H9 (cell line): ENCODE results near the gene RNF126. TPM values are rescaled to one million over a fixed set of nuclear protein-coding genes. Genes with fewer than 3 reads are reported as not detected.

Source experiments
- DNase-seq: peaks from one replicate; pipeline ENCODE4 v3.0.0-alpha.2; 2017
- H2AFZ ChIP-seq: one replicate; pipeline ENCODE4 v1.6.1; 2013; ENCODE audit warnings: mild to moderate bottlenecking, low read length, control low read depth, moderate library complexity
- H2AK5ac ChIP-seq: 2 replicates; pipeline ENCODE4 v1.6.1; 2013; ENCODE audit warnings: low read length, control low read depth, mixed read lengths; ENCODE audit not compliant: insufficient read length
- H2BK120ac ChIP-seq: one replicate; pipeline ENCODE4 v1.6.1; 2013; ENCODE audit warnings: low read depth, mild to moderate bottlenecking, low read length, control low read depth, inconsistent platforms; ENCODE audit not compliant: poor library complexity, severe bottlenecking
- H2BK12ac ChIP-seq: 2 replicates; pipeline ENCODE4 v1.6.1; 2013; ENCODE audit warnings: low read length, control low read depth, mixed read lengths, low read depth; ENCODE audit not compliant: insufficient read length
- H2BK15ac ChIP-seq: 2 replicates; pipeline ENCODE4 v1.6.1; 2013; ENCODE audit warnings: low read depth, low read length, control low read depth
- H2BK20ac ChIP-seq: one replicate; pipeline ENCODE4 v1.6.1; 2013; ENCODE audit warnings: low read depth, mild to moderate bottlenecking, low read length, control low read depth, inconsistent platforms; ENCODE audit not compliant: poor library complexity, severe bottlenecking
- H2BK5ac ChIP-seq: 2 replicates; pipeline ENCODE4 v1.6.1; 2013; ENCODE audit warnings: low read length, control low read depth, mixed read lengths; ENCODE audit not compliant: insufficient read length
- H3K14ac ChIP-seq: 2 replicates; pipeline ENCODE4 v1.6.1; 2013; ENCODE audit warnings: low read length, control low read depth; ENCODE audit not compliant: insufficient read depth
- H3K18ac ChIP-seq: 2 replicates; pipeline ENCODE4 v1.6.1; 2013; ENCODE audit warnings: low read depth, mild to moderate bottlenecking, mixed read lengths, low read length, control low read depth; ENCODE audit not compliant: insufficient read length
- H3K23ac ChIP-seq: 2 replicates; pipeline ENCODE4 v1.6.1; 2013; ENCODE audit warnings: low read length, control low read depth, mixed read lengths, low read depth; ENCODE audit not compliant: insufficient read length
- H3K23me2 ChIP-seq: 2 replicates; pipeline ENCODE4 v1.6.1; 2013; ENCODE audit warnings: low read depth, mild to moderate bottlenecking, mixed read lengths, low read length, control low read depth; ENCODE audit not compliant: insufficient read length, poor library complexity, severe bottlenecking
- H3K27ac ChIP-seq: 2 replicates; pipeline ENCODE4 v1.5.1; 2013; ENCODE audit warnings: low read length, control low read depth, mixed read lengths, low read depth; ENCODE audit not compliant: insufficient read length
- H3K27me3 ChIP-seq: 2 replicates; pipeline ENCODE4 v1.6.1; 2013; ENCODE audit warnings: low read length, control low read depth, inconsistent platforms; ENCODE audit not compliant: insufficient read depth
- H3K4ac ChIP-seq: 2 replicates; pipeline ENCODE4 v1.6.1; 2013; ENCODE audit warnings: low read depth, mild to moderate bottlenecking, control low read depth, inconsistent platforms, low read length, moderate library complexity
- H3K4me1 ChIP-seq: 2 replicates; pipeline ENCODE4 v1.6.1; 2013; ENCODE audit warnings: low read length, control low read depth, inconsistent platforms; ENCODE audit not compliant: insufficient read depth
- H3K4me2 ChIP-seq: 2 replicates; pipeline ENCODE4 v1.6.1; 2013; ENCODE audit warnings: low read length, control low read depth, mixed read lengths; ENCODE audit not compliant: insufficient read length, insufficient read depth
- H3K56ac ChIP-seq: 2 replicates; pipeline ENCODE4 v1.6.1; 2013; ENCODE audit warnings: low read depth, mild to moderate bottlenecking, mixed read lengths, low read length, control low read depth; ENCODE audit not compliant: insufficient read length
- H3K79me1 ChIP-seq: 2 replicates; pipeline ENCODE4 v1.6.1; 2013; ENCODE audit warnings: low read depth, mild to moderate bottlenecking, moderate library complexity, low read length, control low read depth, inconsistent platforms; ENCODE audit not compliant: insufficient read depth, poor library complexity, severe bottlenecking
- H3K79me2 ChIP-seq: 2 replicates; pipeline ENCODE4 v1.6.1; 2013; ENCODE audit warnings: low read length, control low read depth, inconsistent platforms; ENCODE audit not compliant: insufficient read depth
- H3K9ac ChIP-seq: 2 replicates; pipeline ENCODE4 v1.6.1; 2013; ENCODE audit warnings: low read length, control low read depth, mixed read lengths; ENCODE audit not compliant: insufficient read length; ENCODE audit errors: extremely low read depth
- H3K9me3 ChIP-seq: one replicate; pipeline ENCODE4 v1.6.1; 2013; ENCODE audit warnings: low read depth, low read length, inconsistent platforms; ENCODE audit not compliant: control insufficient read depth
- H3T11ph ChIP-seq: one replicate; pipeline ENCODE4 v1.6.1; 2013; ENCODE audit warnings: mild to moderate bottlenecking, low read length, control low read depth, inconsistent platforms
- H4K20me1 ChIP-seq: one replicate; pipeline ENCODE4 v1.6.1; 2013; ENCODE audit not compliant: control insufficient read depth, insufficient read length, insufficient read depth
- H4K5ac ChIP-seq: 2 replicates; pipeline ENCODE4 v1.6.1; 2013; ENCODE audit warnings: low read depth, mild to moderate bottlenecking, mixed read lengths, low read length, control low read depth; ENCODE audit not compliant: insufficient read length
- H4K8ac ChIP-seq: replicated peaks from 2 replicates; pipeline ENCODE4 v1.6.1; 2013; ENCODE audit warnings: low read length, control low read depth, mixed read lengths, low read depth; ENCODE audit not compliant: insufficient read length
- H4K91ac ChIP-seq: 2 replicates; pipeline ENCODE4 v1.6.1; 2013; ENCODE audit warnings: low read depth, mild to moderate bottlenecking, moderate library complexity, mixed read lengths, low read length, control low read depth; ENCODE audit not compliant: insufficient read length
- H3K27ac Mint-ChIP-seq, 3 experiments: 2 replicates in 2 of 3; 3 replicates in 1 of 3; pipeline ENCODE4 v1.8.0; 2020 to 2021; ENCODE audit warnings: mixed read lengths in 3 of 3, mild to moderate bottlenecking in 1 of 3, moderate library complexity in 1 of 3
- H3K27me3 Mint-ChIP-seq: 2 replicates; pipeline ENCODE4 v1.8.0; 2021; ENCODE audit warnings: low read depth, mild to moderate bottlenecking, moderate library complexity, mixed read lengths
- H3K36me3 Mint-ChIP-seq, 3 experiments: 2 replicates in 2 of 3; 3 replicates in 1 of 3; pipeline ENCODE4 v1.8.0; 2020 to 2021; ENCODE audit warnings: low read depth in 3 of 3, mixed read lengths in 3 of 3; ENCODE audit not compliant: insufficient read depth in 1 of 3
- H3K4me1 Mint-ChIP-seq, 2 experiments: 2 replicates each; pipeline ENCODE4 v1.8.0; 2020; ENCODE audit warnings: mixed read lengths in 2 of 2
- H3K4me3 Mint-ChIP-seq, 2 experiments: 2 replicates in 1 of 2; 3 replicates in 1 of 2; pipeline ENCODE4 v1.8.0; 2020 to 2021; ENCODE audit warnings: mild to moderate bottlenecking in 2 of 2, mixed read lengths in 2 of 2, moderate library complexity in 1 of 2
- H3K9me3 Mint-ChIP-seq, 2 experiments: 2 replicates in 1 of 2; 3 replicates in 1 of 2; pipeline ENCODE4 v1.8.0; 2020; ENCODE audit warnings: mild to moderate bottlenecking in 2 of 2, mixed read lengths in 2 of 2, moderate library complexity in 1 of 2
- WGBS: extraction: QIAGEN DNeasy Blood & Tissue Kit; methylation state at CpG from one replicate; pipeline ENCODE4 v1.1.7; 2013; ENCODE audit warnings: missing lambda C conversion rate, low lambda C conversion rate, mixed read lengths; ENCODE audit not compliant: insufficient read length; ENCODE audit errors: extremely low coverage; 5-methylcytosine and 5-hydroxymethylcytosine counted together
- total RNA-seq: library from RNA; stranded (reverse); gene quantifications from 2 replicates; pipeline ENCODE4 v1.2.1, GENCODE V29; 2021
- TF ChIP-seq, protein P1 (sequence below): fragments of 200-600 bp; sonication (generic); conservative IDR thresholded peaks from 3 replicates; pipeline ENCODE4 v1.8.0; 2021; ENCODE audit warnings: antibody characterized with exemption, mild to moderate bottlenecking

The RNF126 gene
- total RNA-seq, 1 experiment from 2014 or later: 81.9 TPM

DNA sequence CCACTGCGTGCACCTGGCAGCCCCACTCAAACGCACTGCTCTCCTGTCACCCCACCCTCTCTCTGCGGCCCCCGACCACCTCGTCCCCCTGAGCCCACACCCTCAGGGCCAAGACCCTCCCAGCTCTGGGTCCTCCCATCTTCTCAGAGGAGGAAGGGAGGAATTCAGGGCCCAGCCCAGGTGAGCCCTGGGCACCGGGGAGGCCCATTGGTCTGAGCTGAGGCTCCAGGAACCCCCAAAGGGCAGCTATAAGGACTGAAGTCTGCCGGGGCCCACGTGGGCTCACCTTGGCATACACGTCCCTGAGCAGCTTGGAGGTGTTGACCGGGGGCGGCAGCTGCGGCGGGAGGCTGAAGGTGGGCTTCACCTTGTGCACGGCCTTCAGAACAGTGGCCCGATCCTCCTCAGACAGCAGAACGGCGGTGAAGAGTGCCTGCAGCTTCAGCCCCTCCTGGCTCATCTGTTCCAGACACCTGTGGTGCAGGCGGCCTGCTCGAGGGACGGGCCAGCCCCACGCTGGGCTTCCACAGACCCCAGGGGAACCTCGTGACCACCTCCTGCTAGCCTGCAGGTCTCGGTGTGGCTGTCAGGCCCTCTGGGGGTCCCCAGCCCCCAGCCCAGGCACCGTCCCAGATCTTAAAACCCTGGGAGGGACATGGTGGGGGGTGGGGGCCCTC is 38.4 kb downstream of the RNF126 start:
- H3K4me3 Mint-ChIP-seq: no peak overlapping the region
- no peak overlapping the region for H3K4me2 ChIP-seq

More for the DNA sequence above, 38.4 kb downstream of the RNF126 start:
- Histone ChIP-seq H3K56ac (no peak overlapping the region), H3K23me2 (no peaks in the 10 kb centered on the region), H2BK12ac (no peak overlapping the region), H2BK20ac (no peak overlapping the region), H3K79me1 (peaks cover 5% of the 10 kb centered on the region), H2AFZ (no peak overlapping the region), H2BK5ac (no peak overlapping the region), H2AK5ac (no peak overlapping the region), H3K23ac (no peak overlapping the region), H3K9me3 (no peaks in the 10 kb centered on the region), H3K4ac (no peak overlapping the region), H3K14ac (no peak overlapping the region), H3K27me3 (no peaks in the 10 kb centered on the region), H2BK120ac (no peak overlapping the region), H4K20me1 (no peaks in the 10 kb centered on the region), H3K79me2 (no peaks in the 10 kb centered on the region), H3K18ac (no peak overlapping the region), H4K8ac (no peak overlapping the region), H4K5ac (no peak overlapping the region), H3T11ph (no peak overlapping the region), H3K4me1 (no peaks in the 10 kb centered on the region), H3K9ac (no peak overlapping the region), H4K91ac (no peak overlapping the region), H2BK15ac (no peak overlapping the region), H3K27ac (no peak overlapping the region)
- TF ChIP-seq, protein P1, sequence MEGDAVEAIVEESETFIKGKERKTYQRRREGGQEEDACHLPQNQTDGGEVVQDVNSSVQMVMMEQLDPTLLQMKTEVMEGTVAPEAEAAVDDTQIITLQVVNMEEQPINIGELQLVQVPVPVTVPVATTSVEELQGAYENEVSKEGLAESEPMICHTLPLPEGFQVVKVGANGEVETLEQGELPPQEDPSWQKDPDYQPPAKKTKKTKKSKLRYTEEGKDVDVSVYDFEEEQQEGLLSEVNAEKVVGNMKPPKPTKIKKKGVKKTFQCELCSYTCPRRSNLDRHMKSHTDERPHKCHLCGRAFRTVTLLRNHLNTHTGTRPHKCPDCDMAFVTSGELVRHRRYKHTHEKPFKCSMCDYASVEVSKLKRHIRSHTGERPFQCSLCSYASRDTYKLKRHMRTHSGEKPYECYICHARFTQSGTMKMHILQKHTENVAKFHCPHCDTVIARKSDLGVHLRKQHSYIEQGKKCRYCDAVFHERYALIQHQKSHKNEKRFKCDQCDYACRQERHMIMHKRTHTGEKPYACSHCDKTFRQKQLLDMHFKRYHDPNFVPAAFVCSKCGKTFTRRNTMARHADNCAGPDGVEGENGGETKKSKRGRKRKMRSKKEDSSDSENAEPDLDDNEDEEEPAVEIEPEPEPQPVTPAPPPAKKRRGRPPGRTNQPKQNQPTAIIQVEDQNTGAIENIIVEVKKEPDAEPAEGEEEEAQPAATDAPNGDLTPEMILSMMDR: no peak
- DNase-seq: no peak
- no peaks in the 10 kb centered on the region for H3K27me3 Mint-ChIP-seq
- H3K27ac Mint-ChIP-seq: peak overlapping the region in 1 of 3 experiments; percentile 61; a peak in 1 of 7 replicates
- H3K36me3 Mint-ChIP-seq: peaks cover 25 to 52% (median 45%) of the 10 kb centered on the region in 3 experiments; a peak in 6 of 7 replicates
- no CpG with 5 or more reads among the region's 24 CpGs for WGBS
- H3K4me1 Mint-ChIP-seq: 0 out of 4 replicates have a peak, but pooled peaks cover 0 to 2% of the 10 kb centered on the region in 2 experiments
- no peaks in the 10 kb centered on the region for H3K9me3 Mint-ChIP-seq
